HCT116 (cell line): ENCODE data around the gene LRP1B.

ENCODE experiments used
- CEBPB ChIP-seq: IDR thresholded peaks from 2 replicates; pipeline ENCODE4 v1.6.1; 2012; ENCODE audit warnings: low read depth
- ELF1 ChIP-seq: IDR thresholded peaks from 2 replicates; pipeline ENCODE4 v1.6.1; 2012; ENCODE audit warnings: low read depth, borderline replicate concordance
- EZH2 ChIP-seq: fragments of 200-600 bp; sonication (generic); IDR thresholded peaks from 2 replicates; pipeline ENCODE4 v1.6.1; 2017; ENCODE audit warnings: antibody characterized with exemption, mixed run types
- EZH2phosphoT487 ChIP-seq: fragments of 200-600 bp; IDR thresholded peaks from 2 replicates; pipeline ENCODE4 v1.6.1; 2018; ENCODE audit warnings: antibody characterized with exemption, borderline replicate concordance
- POLR2A ChIP-seq: IDR thresholded peaks from 2 replicates; pipeline ENCODE4 v1.7.0; 2011; ENCODE audit warnings: borderline replicate concordance; ENCODE audit not compliant: insufficient read depth, insufficient read length; ENCODE audit errors: extremely low read depth
- POLR2AphosphoS5 ChIP-seq: IDR thresholded peaks from 2 replicates; pipeline ENCODE4 v1.6.1; 2011; ENCODE audit warnings: mild to moderate bottlenecking, low read depth, low read length, moderate library complexity
- SIN3A ChIP-seq: IDR thresholded peaks from 2 replicates; pipeline ENCODE4 v1.6.1; 2012; ENCODE audit warnings: low read depth
- ZFX ChIP-seq: fragments of 450-650 bp; IDR thresholded peaks from 2 replicates; pipeline ENCODE4 v1.6.1; 2017
- ZNF274 ChIP-seq: fragments of 200-500 bp; sonication (Bioruptor generic); IDR thresholded peaks from 2 replicates; pipeline ENCODE4 v1.6.1; 2014; ENCODE audit warnings: mild to moderate bottlenecking, low read depth, low read length, inconsistent platforms
- TF ChIP-seq, protein P1 (sequence below), 3 experiments: fragments of 200-600 bp in 1 of 3; sonication (generic) in 1 of 3; IDR thresholded peaks in 2 of 3; conservative IDR thresholded peaks in 1 of 3; 2 replicates each; pipeline ENCODE4 v1.5.1; 2012 to 2017; ENCODE audit warnings: low read depth in 2 of 3, low read length in 2 of 3, antibody characterized with exemption in 1 of 3, borderline replicate concordance in 1 of 3, control low read depth in 1 of 3, mild to moderate bottlenecking in 1 of 3, mixed read lengths in 1 of 3, mixed run types in 1 of 3, moderate library complexity in 1 of 3; ENCODE audit not compliant: insufficient read depth in 1 of 3

DNA sequence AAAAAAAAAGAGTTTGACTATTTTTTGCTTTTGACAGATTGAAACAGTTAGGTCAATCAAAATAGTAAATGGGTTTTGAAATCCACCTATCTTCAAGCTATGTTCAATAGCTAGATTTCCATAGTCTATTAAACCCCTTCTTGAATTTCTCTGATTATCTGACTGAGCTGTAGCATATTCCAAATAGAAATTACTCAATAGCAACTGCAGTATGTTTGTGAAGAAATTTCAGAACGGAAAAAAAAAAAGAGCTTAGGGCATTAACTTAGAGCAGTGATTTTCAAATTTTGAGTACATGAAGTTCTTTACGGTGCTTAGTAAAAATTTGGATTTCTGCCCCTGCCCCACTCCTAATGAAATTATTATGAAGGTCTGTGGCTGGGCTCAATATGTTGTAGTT lies 432.3 kb downstream of the LRP1B start:
- TF ChIP-seq EZH2phosphoT487, result no peak
- TF ChIP-seq POLR2A, result no peak
- no peak for TF ChIP-seq POLR2AphosphoS5
- TF ChIP-seq, protein P1, sequence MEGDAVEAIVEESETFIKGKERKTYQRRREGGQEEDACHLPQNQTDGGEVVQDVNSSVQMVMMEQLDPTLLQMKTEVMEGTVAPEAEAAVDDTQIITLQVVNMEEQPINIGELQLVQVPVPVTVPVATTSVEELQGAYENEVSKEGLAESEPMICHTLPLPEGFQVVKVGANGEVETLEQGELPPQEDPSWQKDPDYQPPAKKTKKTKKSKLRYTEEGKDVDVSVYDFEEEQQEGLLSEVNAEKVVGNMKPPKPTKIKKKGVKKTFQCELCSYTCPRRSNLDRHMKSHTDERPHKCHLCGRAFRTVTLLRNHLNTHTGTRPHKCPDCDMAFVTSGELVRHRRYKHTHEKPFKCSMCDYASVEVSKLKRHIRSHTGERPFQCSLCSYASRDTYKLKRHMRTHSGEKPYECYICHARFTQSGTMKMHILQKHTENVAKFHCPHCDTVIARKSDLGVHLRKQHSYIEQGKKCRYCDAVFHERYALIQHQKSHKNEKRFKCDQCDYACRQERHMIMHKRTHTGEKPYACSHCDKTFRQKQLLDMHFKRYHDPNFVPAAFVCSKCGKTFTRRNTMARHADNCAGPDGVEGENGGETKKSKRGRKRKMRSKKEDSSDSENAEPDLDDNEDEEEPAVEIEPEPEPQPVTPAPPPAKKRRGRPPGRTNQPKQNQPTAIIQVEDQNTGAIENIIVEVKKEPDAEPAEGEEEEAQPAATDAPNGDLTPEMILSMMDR (IDR thresholded peaks at IDR 0.05 in 2 of 3, conservative IDR thresholded peaks at IDR 0.05 in 1 of 3; ENCODE audit: borderline replicate concordance in 1 of 3, insufficient read depth in 1 of 3, low read depth in 2 of 3, low read length in 2 of 3), result no peak
- no peak for TF ChIP-seq CEBPB
- TF ChIP-seq ZFX, result no peak
- TF ChIP-seq SIN3A, result no peak
- TF ChIP-seq ELF1, result no peak
- no peak for TF ChIP-seq ZNF274
- TF ChIP-seq EZH2, result no peak
